Stimulated activated CD8-positive, alpha-beta memory T cell treated with anti-CD3 and anti-CD28 coated beads, Interleukin-4, amount 100 ng/mL, for 24 hours (primary cell): ENCODE results near the gene PRKCB.

ENCODE experiments used
- DNase-seq: peaks from one replicate; pipeline ENCODE4 v3.0.0-alpha.2; 2020; ENCODE audit warnings: low read depth

PRKCB gene

GRCh38 chr16:23866621-23867020, 30.8 kb downstream of the PRKCB start:
- no peak for DNase-seq

- no peak for DNase-seq
Observed at GRCh38 chr16:23867566-23867965, 31.8 kb downstream of the PRKCB start.

- DNase-seq = no peak
Observed at GRCh38 chr16:23868136-23868535, 32.4 kb downstream of the PRKCB start.

GRCh38 chr16:23869052-23869451, 33.3 kb downstream of the PRKCB start:
- no peak for DNase-seq

- DNase-seq = no peak
Observed at GRCh38 chr16:23871924-23872323, 36.1 kb downstream of the PRKCB start.

- DNase-seq = no peak
Observed at GRCh38 chr16:23874613-23875294, 39.0 kb downstream of the PRKCB start.

GRCh38 chr16:23876256-23876896, 40.6 kb downstream of the PRKCB start:
- no peak for DNase-seq

- DNase-seq = no peak
Observed at GRCh38 chr16:23877107-23878070, 41.6 kb downstream of the PRKCB start.

- no peak for DNase-seq
Observed at GRCh38 chr16:23879735-23880373, 44.1 kb downstream of the PRKCB start.

- DNase-seq = no peak
Observed at GRCh38 chr16:23889189-23889588, 53.4 kb downstream of the PRKCB start.

GRCh38 chr16:23893986-23894385, 58.2 kb downstream of the PRKCB start:
- DNase-seq = no peak

- no peak for DNase-seq
Observed at GRCh38 chr16:23895052-23895451, 59.3 kb downstream of the PRKCB start.

GRCh38 chr16:23896832-23897821, 61.3 kb downstream of the PRKCB start:
- no peak for DNase-seq

GRCh38 chr16:23898682-23899430, 63.1 kb downstream of the PRKCB start:
- no peak for DNase-seq

- no peak for DNase-seq
Observed at GRCh38 chr16:23899869-23900268, 64.1 kb downstream of the PRKCB start.

GRCh38 chr16:23900480-23901177, 64.8 kb downstream of the PRKCB start:
- DNase-seq = no peak

GRCh38 chr16:23901178-23902033, 65.6 kb downstream of the PRKCB start:
- DNase-seq = no peak

- DNase-seq = no peak
Observed at GRCh38 chr16:23902034-23902747, 66.4 kb downstream of the PRKCB start.
